ENCODE results near the gene GPC6.

GPC6 gene

GRCh38 chr13:93996481-93996880, 769.9 kb downstream of the GPC6 start:
- Histone ChIP-seq H3K79me2 (ENCODE audit: insufficient read depth, low read length) (no peaks in the 10 kb centered on the region), H3K9me2 (replicated peaks; ENCODE audit: low read depth, low read length) (no peaks in the 10 kb centered on the region), H4K20me1 (ENCODE audit: insufficient read depth, low read length, poor library complexity, severe bottlenecking) (no peaks in the 10 kb centered on the region), H3K36me3 (ENCODE audit: insufficient read depth, low read length) (no peaks in the 10 kb centered on the region), H3K4me1 (ENCODE audit: insufficient read depth, low read length, poor library complexity, severe bottlenecking) (no peaks in the 10 kb centered on the region), H3F3A (ENCODE audit: low read depth) (no peaks in the 10 kb centered on the region), H3K9me3 (ENCODE audit: insufficient read depth, low read depth, low read length) (no peaks in the 10 kb centered on the region), H3K4me2 (ENCODE audit: low read depth, low read length, poor library complexity, severe bottlenecking) (no peak overlapping the region), H3K27me3 (ENCODE audit: insufficient read depth, low read length, poor library complexity, severe bottlenecking) (no peaks in the 10 kb centered on the region), H3K9ac (ENCODE audit: low read depth, low read length, poor library complexity, severe bottlenecking) (no peak overlapping the region), H3K4me3 (ENCODE audit: low read length, poor library complexity, severe bottlenecking) (no peak overlapping the region), H2AFZ (ENCODE audit: low read length) (no peak overlapping the region)
- TF ChIP-seq EZH2phosphoT487 (IDR thresholded peaks at IDR 0.05; ENCODE audit: borderline replicate concordance): no peak
- TF ChIP-seq, protein P1, sequence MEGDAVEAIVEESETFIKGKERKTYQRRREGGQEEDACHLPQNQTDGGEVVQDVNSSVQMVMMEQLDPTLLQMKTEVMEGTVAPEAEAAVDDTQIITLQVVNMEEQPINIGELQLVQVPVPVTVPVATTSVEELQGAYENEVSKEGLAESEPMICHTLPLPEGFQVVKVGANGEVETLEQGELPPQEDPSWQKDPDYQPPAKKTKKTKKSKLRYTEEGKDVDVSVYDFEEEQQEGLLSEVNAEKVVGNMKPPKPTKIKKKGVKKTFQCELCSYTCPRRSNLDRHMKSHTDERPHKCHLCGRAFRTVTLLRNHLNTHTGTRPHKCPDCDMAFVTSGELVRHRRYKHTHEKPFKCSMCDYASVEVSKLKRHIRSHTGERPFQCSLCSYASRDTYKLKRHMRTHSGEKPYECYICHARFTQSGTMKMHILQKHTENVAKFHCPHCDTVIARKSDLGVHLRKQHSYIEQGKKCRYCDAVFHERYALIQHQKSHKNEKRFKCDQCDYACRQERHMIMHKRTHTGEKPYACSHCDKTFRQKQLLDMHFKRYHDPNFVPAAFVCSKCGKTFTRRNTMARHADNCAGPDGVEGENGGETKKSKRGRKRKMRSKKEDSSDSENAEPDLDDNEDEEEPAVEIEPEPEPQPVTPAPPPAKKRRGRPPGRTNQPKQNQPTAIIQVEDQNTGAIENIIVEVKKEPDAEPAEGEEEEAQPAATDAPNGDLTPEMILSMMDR (conservative IDR thresholded peaks at IDR 0.05; ENCODE audit: low read length): no peak

- no peaks in the 10 kb centered on the region for H3K27me3 ChIP-seq (ENCODE audit: insufficient read depth, low read length, poor library complexity, severe bottlenecking)
- H4K20me1 ChIP-seq (ENCODE audit: insufficient read depth, low read length, poor library complexity, severe bottlenecking): no peaks in the 10 kb centered on the region
- no peaks in the 10 kb centered on the region for H3K79me2 ChIP-seq (ENCODE audit: insufficient read depth, low read length)
- H3K36me3 ChIP-seq (ENCODE audit: insufficient read depth, low read length): no peaks in the 10 kb centered on the region
- H3K9ac ChIP-seq (ENCODE audit: low read depth, low read length, poor library complexity, severe bottlenecking): no peak overlapping the region
- no peak overlapping the region for H3K4me2 ChIP-seq (ENCODE audit: low read depth, low read length, poor library complexity, severe bottlenecking)
- no peak overlapping the region for H3K4me3 ChIP-seq (ENCODE audit: low read length, poor library complexity, severe bottlenecking)
- H3F3A ChIP-seq (ENCODE audit: low read depth): no peaks in the 10 kb centered on the region
- no peaks in the 10 kb centered on the region for H3K9me2 ChIP-seq (replicated peaks; ENCODE audit: low read depth, low read length)
- H3K4me1 ChIP-seq (ENCODE audit: insufficient read depth, low read length, poor library complexity, severe bottlenecking): no peaks in the 10 kb centered on the region
- TF ChIP-seq EZH2phosphoT487 (IDR thresholded peaks at IDR 0.05; ENCODE audit: borderline replicate concordance): no peak
- TF ChIP-seq, protein P1 (conservative IDR thresholded peaks at IDR 0.05; ENCODE audit: low read length): no peak
- no peak overlapping the region for H2AFZ ChIP-seq (ENCODE audit: low read length)
- no peaks in the 10 kb centered on the region for H3K9me3 ChIP-seq (ENCODE audit: insufficient read depth, low read depth, low read length)
Observed at GRCh38 chr13:94006296-94006695, 779.7 kb downstream of the GPC6 start.

DNA sequence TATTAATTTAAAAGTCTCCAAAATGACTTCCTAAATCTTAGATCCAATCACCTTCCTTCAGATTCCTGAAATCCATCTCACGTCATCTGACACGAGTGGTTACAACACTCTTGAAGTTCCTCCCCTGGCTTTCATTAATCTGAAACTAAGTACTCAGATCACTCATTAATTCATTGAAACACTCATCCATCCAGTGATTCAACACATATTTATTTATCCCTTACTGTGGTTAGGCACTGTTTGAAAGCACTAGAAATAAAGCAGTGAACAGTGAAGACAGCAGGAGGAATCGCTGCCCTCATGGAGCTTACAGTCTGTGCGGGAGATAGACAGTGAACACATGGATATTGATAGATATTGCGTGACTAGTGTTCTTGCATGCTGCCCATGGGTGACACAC, 780.5 kb downstream of the GPC6 start:
- Histone ChIP-seq H3K79me2 (ENCODE audit: insufficient read depth, low read length) (no peaks in the 10 kb centered on the region), H3K4me1 (ENCODE audit: insufficient read depth, low read length, poor library complexity, severe bottlenecking) (no peaks in the 10 kb centered on the region), H3K9ac (ENCODE audit: low read depth, low read length, poor library complexity, severe bottlenecking) (no peak overlapping the region), H3K9me2 (replicated peaks; ENCODE audit: low read depth, low read length) (no peaks in the 10 kb centered on the region), H3K9me3 (ENCODE audit: insufficient read depth, low read depth, low read length) (no peaks in the 10 kb centered on the region), H3K36me3 (ENCODE audit: insufficient read depth, low read length) (no peaks in the 10 kb centered on the region), H3K4me2 (ENCODE audit: low read depth, low read length, poor library complexity, severe bottlenecking) (no peak overlapping the region), H3F3A (ENCODE audit: low read depth) (no peaks in the 10 kb centered on the region), H3K27me3 (ENCODE audit: insufficient read depth, low read length, poor library complexity, severe bottlenecking) (no peaks in the 10 kb centered on the region), H3K4me3 (ENCODE audit: low read length, poor library complexity, severe bottlenecking) (no peak overlapping the region), H2AFZ (ENCODE audit: low read length) (no peak overlapping the region), H4K20me1 (ENCODE audit: insufficient read depth, low read length, poor library complexity, severe bottlenecking) (no peaks in the 10 kb centered on the region)
- TF ChIP-seq, protein P1 (conservative IDR thresholded peaks at IDR 0.05; ENCODE audit: low read length): no peak
- no peak for TF ChIP-seq EZH2phosphoT487 (IDR thresholded peaks at IDR 0.05; ENCODE audit: borderline replicate concordance)
